SK-MEL-5 (cell line): Measurements from ENCODE around the gene SGCG. TPM values are rescaled to one million over a fixed set of nuclear protein-coding genes. Genes with fewer than 3 reads are reported as not detected.
"Not testable (repeated sequence)": the region's sequence is repeated elsewhere in the genome, so short reads cannot be mapped to it uniquely, and the experiment has no call there.

Experiments used
- DNase-seq: peaks from one replicate; pipeline ENCODE4 v3.0.0-alpha.2; 2016; ENCODE audit warnings: low read depth, low spot score
- in situ Hi-C: cut with HindIII; loops from 2 replicates; pipeline ENCODE4 v1.10.0; 2016; ENCODE audit warnings: low sequenced_read_pairs, high pct_unique_total_duplicates, low pct_unique_long_range_greater_than_20kb
- total RNA-seq: library from RNA; depleted of rRNA; stranded (reverse); fragments of >200 nt; shearing (Covaris generic); gene quantifications from 2 replicates; pipeline ENCODE4 v1.2.3, GENCODE V29; 2014

SGCG gene
- total RNA-seq, 1 experiment from 2014 or later = not detected

- in situ Hi-C loops, DNase-seq: not testable (repeated sequence)
Measured at GRCh38 chr13:23314837-23315236, 134.1 kb downstream of the SGCG start.

- in situ Hi-C loops = no loop called here
- DNase-seq = no peak
Measured at GRCh38 chr13:23319883-23320224, 139.1 kb downstream of the SGCG start.

GRCh38 chr13:23320926-23321534 lies 140.3 kb downstream of the SGCG start:
- in situ Hi-C loops = no loop called here
- no peak for DNase-seq

- in situ Hi-C loops = no loop called here
- DNase-seq = peak; percentile 28
Measured at GRCh38 chr13:23321535-23322241, 140.9 kb downstream of the SGCG start.

GRCh38 chr13:23322353-23323336 lies 141.9 kb downstream of the SGCG start:
- DNase-seq = no peak
- in situ Hi-C loops = no loop called here

GRCh38 chr13:23323946-23324709 lies 143.3 kb downstream of the SGCG start:
- DNase-seq = no peak
- in situ Hi-C loops = no loop called here

- in situ Hi-C loops = no loop called here
- DNase-seq = peak; percentile 17
Measured at GRCh38 chr13:23325191-23325590, 144.4 kb downstream of the SGCG start.

- in situ Hi-C loops = no loop called here
- peak; percentile 85 for DNase-seq
Measured at GRCh38 chr13:23330356-23330755, 149.6 kb downstream of the SGCG start.

- no peak for DNase-seq
- in situ Hi-C loops = no loop called here
Measured at GRCh38 chr13:23339225-23339624, 158.4 kb downstream of the SGCG start.

- in situ Hi-C loops = no loop called here
Measured at GRCh38 chr13:23344931-23345595, 164.3 kb downstream of the SGCG start.

GRCh38 chr13:23347601-23348000 lies 166.8 kb downstream of the SGCG start:
- in situ Hi-C loops = no loop called here
- DNase-seq = no peak

More at GRCh38 chr13:23344931-23345595, 164.3 kb downstream of the SGCG start:
- DNase-seq = no peak

- in situ Hi-C loops = no loop called here
- DNase-seq = peak; percentile 43
Measured at GRCh38 chr13:23348262-23349127, 167.7 kb downstream of the SGCG start.

GRCh38 chr13:23349161-23349897 lies 168.6 kb downstream of the SGCG start:
- no peak for DNase-seq
- in situ Hi-C loops = no loop called here

- DNase-seq = no peak
- in situ Hi-C loops = no loop called here
Measured at GRCh38 chr13:23350009-23350408, 169.2 kb downstream of the SGCG start.

- in situ Hi-C loops = no loop called here
- DNase-seq = no peak
Measured at GRCh38 chr13:23352161-23352560, 171.4 kb downstream of the SGCG start.

- no peak for DNase-seq
- in situ Hi-C loops = no loop called here
Measured at GRCh38 chr13:23354520-23354919, 173.7 kb downstream of the SGCG start.
